ENCODE results near the gene PPM1J.

The PPM1J gene

GRCh38 chr1:112702420-112703261 is 12.5 kb downstream of the PPM1J start:
- Histone ChIP-seq H4K20me1 (ENCODE audit: low read depth, low read length) (no peaks in the 10 kb centered on the region), H3K4me2 (ENCODE audit: low read depth, low read length, poor library complexity, severe bottlenecking) (no peak overlapping the region), H3K79me2 (ENCODE audit: insufficient read depth, low read length) (no peaks in the 10 kb centered on the region), H3F3A (ENCODE audit: insufficient read depth) (no peaks in the 10 kb centered on the region), H3K9ac (ENCODE audit: low read length) (no peak overlapping the region), H2AFZ (ENCODE audit: low read depth, low read length, severe bottlenecking) (no peak overlapping the region), H3K36me3 (ENCODE audit: low read length) (no peaks in the 10 kb centered on the region), H3K9me2 (replicated peaks; ENCODE audit: insufficient read depth, low read length) (no peaks in the 10 kb centered on the region), H3K27ac (ENCODE audit: low read depth, low read length) (no peak overlapping the region), H3K9me3 (ENCODE audit: insufficient read depth, low read length) (no peaks in the 10 kb centered on the region), H3K4me3 (ENCODE audit: insufficient read depth, low read length, poor library complexity, severe bottlenecking) (no peak overlapping the region), H3K27me3 (ENCODE audit: low read length) (no peaks in the 10 kb centered on the region)
- TF ChIP-seq EZH2phosphoT487 (conservative IDR thresholded peaks at IDR 0.05; ENCODE audit: low read length) (no peak), CTCF (IDR thresholded peaks at IDR 0.05; ENCODE audit: insufficient read depth, low read length, poor library complexity, severe bottlenecking) (no peak)

- Histone ChIP-seq H3F3A (ENCODE audit: insufficient read depth) (no peaks in the 10 kb centered on the region), H3K36me3 (ENCODE audit: low read length) (no peaks in the 10 kb centered on the region), H3K4me2 (ENCODE audit: low read depth, low read length, poor library complexity, severe bottlenecking) (no peak overlapping the region), H2AFZ (ENCODE audit: low read depth, low read length, severe bottlenecking) (no peak overlapping the region), H3K9ac (ENCODE audit: low read length) (no peak overlapping the region), H3K9me3 (ENCODE audit: insufficient read depth, low read length) (no peaks in the 10 kb centered on the region), H4K20me1 (ENCODE audit: low read depth, low read length) (no peaks in the 10 kb centered on the region), H3K27ac (ENCODE audit: low read depth, low read length) (no peak overlapping the region), H3K79me2 (ENCODE audit: insufficient read depth, low read length) (no peaks in the 10 kb centered on the region), H3K9me2 (replicated peaks; ENCODE audit: insufficient read depth, low read length) (no peaks in the 10 kb centered on the region), H3K27me3 (ENCODE audit: low read length) (no peaks in the 10 kb centered on the region), H3K4me3 (ENCODE audit: insufficient read depth, low read length, poor library complexity, severe bottlenecking) (no peak overlapping the region)
- TF ChIP-seq EZH2phosphoT487 (conservative IDR thresholded peaks at IDR 0.05; ENCODE audit: low read length) (no peak), CTCF (IDR thresholded peaks at IDR 0.05; ENCODE audit: insufficient read depth, low read length, poor library complexity, severe bottlenecking) (no peak)
These were observed 13.1 kb downstream of the PPM1J start for GRCh38 chr1:112702067-112702395.

- Histone ChIP-seq H2AFZ (ENCODE audit: low read depth, low read length, severe bottlenecking) (no peak overlapping the region), H3K27ac (ENCODE audit: low read depth, low read length) (no peak overlapping the region), H3K27me3 (ENCODE audit: low read length) (no peaks in the 10 kb centered on the region), H3K9ac (ENCODE audit: low read length) (no peak overlapping the region), H3K4me2 (ENCODE audit: low read depth, low read length, poor library complexity, severe bottlenecking) (no peak overlapping the region), H3K36me3 (ENCODE audit: low read length) (no peaks in the 10 kb centered on the region), H3K79me2 (ENCODE audit: insufficient read depth, low read length) (no peaks in the 10 kb centered on the region), H4K20me1 (ENCODE audit: low read depth, low read length) (no peaks in the 10 kb centered on the region), H3K4me3 (ENCODE audit: insufficient read depth, low read length, poor library complexity, severe bottlenecking) (no peak overlapping the region), H3K9me3 (ENCODE audit: insufficient read depth, low read length) (no peaks in the 10 kb centered on the region), H3K9me2 (replicated peaks; ENCODE audit: insufficient read depth, low read length) (no peaks in the 10 kb centered on the region), H3F3A (ENCODE audit: insufficient read depth) (no peaks in the 10 kb centered on the region)
- no peak for TF ChIP-seq EZH2phosphoT487 (conservative IDR thresholded peaks at IDR 0.05; ENCODE audit: low read length)
- TF ChIP-seq CTCF (IDR thresholded peaks at IDR 0.05; ENCODE audit: insufficient read depth, low read length, poor library complexity, severe bottlenecking) = no peak
These were observed 13.7 kb downstream of the PPM1J start for GRCh38 chr1:112701227-112702066.
